HG03469 (cell line): ENCODE data around the gene SGCD.

Experiments
- ATAC-seq: cut with Tn5 transposase; IDR thresholded peaks from one replicate; pipeline ENCODE4 v1.9.1; 2021; ENCODE audit warnings: mild to moderate bottlenecking, moderate library complexity, moderate number of reproducible peaks; ENCODE audit not compliant: unreplicated experiment

The SGCD gene

GRCh38 chr5:156361436-156362109 lies 34.6 kb downstream of the SGCD start:
- no peak for ATAC-seq

- no peak for ATAC-seq
These were observed 36.9 kb downstream of the SGCD start for GRCh38 chr5:156363861-156364260.

GRCh38 chr5:156366521-156366920 lies 39.6 kb downstream of the SGCD start:
- ATAC-seq, result no peak

GRCh38 chr5:156367597-156367996 lies 40.6 kb downstream of the SGCD start:
- ATAC-seq, result no peak

- peak; percentile 34 for ATAC-seq
These were observed 49.0 kb downstream of the SGCD start for GRCh38 chr5:156375895-156376495.

GRCh38 chr5:156376751-156377150 lies 49.8 kb downstream of the SGCD start:
- ATAC-seq, result peak; percentile 38

GRCh38 chr5:156378159-156378558 lies 51.2 kb downstream of the SGCD start:
- ATAC-seq, result no peak

GRCh38 chr5:156379206-156379605 lies 52.2 kb downstream of the SGCD start:
- ATAC-seq, result no peak

- no peak for ATAC-seq
These were observed 53.9 kb downstream of the SGCD start for GRCh38 chr5:156380848-156381247.

- ATAC-seq, result no peak
These were observed 56.7 kb downstream of the SGCD start for GRCh38 chr5:156383510-156384265.

GRCh38 chr5:156385416-156385815 lies 58.5 kb downstream of the SGCD start:
- ATAC-seq, result no peak

GRCh38 chr5:156386976-156387375 lies 60.0 kb downstream of the SGCD start:
- ATAC-seq, result no peak

GRCh38 chr5:156387391-156387790 lies 60.4 kb downstream of the SGCD start:
- ATAC-seq, result no peak

GRCh38 chr5:156388233-156388632 lies 61.3 kb downstream of the SGCD start:
- no peak for ATAC-seq

GRCh38 chr5:156391139-156391538 lies 64.2 kb downstream of the SGCD start:
- no peak for ATAC-seq

GRCh38 chr5:156393980-156394379 lies 67.0 kb downstream of the SGCD start:
- ATAC-seq, result no peak

- no peak for ATAC-seq
These were observed 67.8 kb downstream of the SGCD start for GRCh38 chr5:156394642-156395305.

GRCh38 chr5:156395306-156395675 lies 68.3 kb downstream of the SGCD start:
- no peak for ATAC-seq

GRCh38 chr5:156396063-156396829 lies 69.3 kb downstream of the SGCD start:
- ATAC-seq, result no peak

GRCh38 chr5:156396830-156397081 lies 69.8 kb downstream of the SGCD start:
- ATAC-seq, result no peak

GRCh38 chr5:156399323-156399722 lies 72.4 kb downstream of the SGCD start:
- no peak for ATAC-seq
